A549 (cell line): ENCODE data around the gene DISC1.

Source experiments
- CHD4 ChIP-seq: fragments of 200-600 bp; sonication (generic); IDR thresholded peaks from 2 replicates; pipeline ENCODE4 v1.6.1; 2016; ENCODE audit warnings: antibody characterized with exemption, mild to moderate bottlenecking, borderline replicate concordance
- MAFK ChIP-seq: fragments of 450-650 bp; IDR thresholded peaks from 2 replicates; pipeline ENCODE4 v1.6.1; 2014; ENCODE audit not compliant: partially characterized antibody
- MAZ ChIP-seq: fragments of 150-350 bp; IDR thresholded peaks from 2 replicates; pipeline ENCODE4 v1.6.1; 2014; ENCODE audit warnings: antibody characterized with exemption, low read depth, low read length, borderline replicate concordance
- POLR2A ChIP-seq: IDR thresholded peaks from 2 replicates; pipeline ENCODE4 v1.6.1; 2012; ENCODE audit warnings: mild to moderate bottlenecking, low read length
- RAD21 ChIP-seq, 2 experiments: fragments of >200 bp in 1 of 2; sonication (Bioruptor Twin) in 1 of 2; formaldehyde crosslinking in 1 of 2; IDR thresholded peaks in 1 of 2; conservative IDR thresholded peaks in 1 of 2; 2 replicates in 1 of 2; 3 replicates in 1 of 2; pipeline ENCODE4 v1.6.1; 2012 to 2018; ENCODE audit warnings: inconsistent platforms in 1 of 2
- TP53 ChIP-seq: fragments of 250-450 bp; sonication (Bioruptor Pico); IDR thresholded peaks from 2 replicates; pipeline ENCODE4 v1.5.0; 2021; ENCODE audit warnings: mild to moderate bottlenecking, moderate library complexity
- TF ChIP-seq, protein P1 (sequence below): fragments of >200 bp; sonication (Bioruptor Twin); formaldehyde crosslinking; IDR thresholded peaks from 3 replicates; pipeline ENCODE4 v1.5.1; 2016
- TF ChIP-seq, protein P2 (sequence below): IDR thresholded peaks from 2 replicates; pipeline ENCODE4 v1.6.1; 2012

DNA sequence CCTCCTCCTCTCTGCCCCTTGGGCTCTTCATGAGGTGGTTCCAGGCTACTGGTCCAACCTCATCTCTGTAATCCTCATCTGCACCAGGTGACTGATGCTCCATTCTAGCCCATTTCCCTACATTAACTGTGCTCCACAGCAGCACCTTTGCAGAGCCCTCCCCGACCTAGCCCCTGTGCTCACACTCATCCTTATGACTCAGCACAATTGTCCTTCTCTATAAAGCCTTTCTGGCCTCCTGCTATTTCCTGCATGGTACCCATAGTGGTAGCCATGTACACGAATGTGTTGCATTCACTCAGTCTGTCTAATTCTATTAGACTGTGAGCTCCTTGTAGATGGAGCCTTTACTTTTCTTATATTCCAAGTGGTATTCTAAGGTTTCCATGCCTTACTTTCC lies 339.0 kb downstream of the DISC1 start:
- TF ChIP-seq, protein P1, sequence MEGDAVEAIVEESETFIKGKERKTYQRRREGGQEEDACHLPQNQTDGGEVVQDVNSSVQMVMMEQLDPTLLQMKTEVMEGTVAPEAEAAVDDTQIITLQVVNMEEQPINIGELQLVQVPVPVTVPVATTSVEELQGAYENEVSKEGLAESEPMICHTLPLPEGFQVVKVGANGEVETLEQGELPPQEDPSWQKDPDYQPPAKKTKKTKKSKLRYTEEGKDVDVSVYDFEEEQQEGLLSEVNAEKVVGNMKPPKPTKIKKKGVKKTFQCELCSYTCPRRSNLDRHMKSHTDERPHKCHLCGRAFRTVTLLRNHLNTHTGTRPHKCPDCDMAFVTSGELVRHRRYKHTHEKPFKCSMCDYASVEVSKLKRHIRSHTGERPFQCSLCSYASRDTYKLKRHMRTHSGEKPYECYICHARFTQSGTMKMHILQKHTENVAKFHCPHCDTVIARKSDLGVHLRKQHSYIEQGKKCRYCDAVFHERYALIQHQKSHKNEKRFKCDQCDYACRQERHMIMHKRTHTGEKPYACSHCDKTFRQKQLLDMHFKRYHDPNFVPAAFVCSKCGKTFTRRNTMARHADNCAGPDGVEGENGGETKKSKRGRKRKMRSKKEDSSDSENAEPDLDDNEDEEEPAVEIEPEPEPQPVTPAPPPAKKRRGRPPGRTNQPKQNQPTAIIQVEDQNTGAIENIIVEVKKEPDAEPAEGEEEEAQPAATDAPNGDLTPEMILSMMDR, result no peak
- TF ChIP-seq POLR2A, result no peak
- no peak for TF ChIP-seq CHD4
- TF ChIP-seq MAFK, result peak; percentile 55
- TF ChIP-seq MAZ, result no peak
- no peak for TF ChIP-seq RAD21 (conservative IDR thresholded peaks at IDR 0.05 in 1 of 2, IDR thresholded peaks at IDR 0.05 in 1 of 2)
- TF ChIP-seq, protein P2, sequence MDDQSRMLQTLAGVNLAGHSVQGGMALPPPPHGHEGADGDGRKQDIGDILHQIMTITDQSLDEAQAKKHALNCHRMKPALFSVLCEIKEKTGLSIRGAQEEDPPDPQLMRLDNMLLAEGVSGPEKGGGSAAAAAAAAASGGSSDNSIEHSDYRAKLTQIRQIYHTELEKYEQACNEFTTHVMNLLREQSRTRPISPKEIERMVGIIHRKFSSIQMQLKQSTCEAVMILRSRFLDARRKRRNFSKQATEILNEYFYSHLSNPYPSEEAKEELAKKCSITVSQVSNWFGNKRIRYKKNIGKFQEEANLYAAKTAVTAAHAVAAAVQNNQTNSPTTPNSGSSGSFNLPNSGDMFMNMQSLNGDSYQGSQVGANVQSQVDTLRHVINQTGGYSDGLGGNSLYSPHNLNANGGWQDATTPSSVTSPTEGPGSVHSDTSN, result no peak
- no peak for TF ChIP-seq TP53 (CRISPR knock-in tag)
